Ecto neural progenitor cell (in vitro differentiated cells): ENCODE measurements around the gene IZUMO1R.
"Not testable (repeated sequence)": the region's sequence is repeated elsewhere in the genome, so short reads cannot be mapped to it uniquely, and the experiment has no call there.

Experiments
- DNase-seq: peaks from one replicate; pipeline ENCODE4 v3.0.0-alpha.2; 2018; ENCODE audit warnings: low spot score

The IZUMO1R gene

GRCh38 chr11:94326947-94327346 lies 22.6 kb downstream of the IZUMO1R start:
- no peak for DNase-seq

- DNase-seq, result no peak
These were observed 24.3 kb downstream of the IZUMO1R start for GRCh38 chr11:94328587-94329080.

GRCh38 chr11:94329501-94329900 lies 25.1 kb downstream of the IZUMO1R start:
- no peak for DNase-seq

- no peak for DNase-seq
These were observed 26.4 kb downstream of the IZUMO1R start for GRCh38 chr11:94330789-94331188.

- no peak for DNase-seq
These were observed 28.4 kb downstream of the IZUMO1R start for GRCh38 chr11:94332814-94333213.

GRCh38 chr11:94336033-94336432 lies 31.7 kb downstream of the IZUMO1R start:
- no peak for DNase-seq

- DNase-seq, result no peak
These were observed 34.3 kb downstream of the IZUMO1R start for GRCh38 chr11:94338651-94339050.

GRCh38 chr11:94342250-94342649 lies 37.9 kb downstream of the IZUMO1R start:
- no peak for DNase-seq

GRCh38 chr11:94343495-94343894 lies 39.1 kb downstream of the IZUMO1R start:
- no peak for DNase-seq

GRCh38 chr11:94346311-94346710 lies 41.9 kb downstream of the IZUMO1R start:
- not testable (repeated sequence) for DNase-seq

- not testable (repeated sequence) for DNase-seq
These were observed 46.6 kb downstream of the IZUMO1R start for GRCh38 chr11:94350850-94351563.
